GM18499 (cell line): ENCODE data around the gene ANXA2.
"Not testable (repeated sequence)": the region's sequence is repeated elsewhere in the genome, so short reads cannot be mapped to it uniquely, and the experiment has no call there.

ENCODE experiments used
- ATAC-seq: cut with Tn5 transposase; IDR thresholded peaks from one replicate; pipeline ENCODE4 v1.9.1; 2021; ENCODE audit warnings: moderate number of reproducible peaks; ENCODE audit not compliant: insufficient read depth, unreplicated experiment

The ANXA2 gene

DNA sequence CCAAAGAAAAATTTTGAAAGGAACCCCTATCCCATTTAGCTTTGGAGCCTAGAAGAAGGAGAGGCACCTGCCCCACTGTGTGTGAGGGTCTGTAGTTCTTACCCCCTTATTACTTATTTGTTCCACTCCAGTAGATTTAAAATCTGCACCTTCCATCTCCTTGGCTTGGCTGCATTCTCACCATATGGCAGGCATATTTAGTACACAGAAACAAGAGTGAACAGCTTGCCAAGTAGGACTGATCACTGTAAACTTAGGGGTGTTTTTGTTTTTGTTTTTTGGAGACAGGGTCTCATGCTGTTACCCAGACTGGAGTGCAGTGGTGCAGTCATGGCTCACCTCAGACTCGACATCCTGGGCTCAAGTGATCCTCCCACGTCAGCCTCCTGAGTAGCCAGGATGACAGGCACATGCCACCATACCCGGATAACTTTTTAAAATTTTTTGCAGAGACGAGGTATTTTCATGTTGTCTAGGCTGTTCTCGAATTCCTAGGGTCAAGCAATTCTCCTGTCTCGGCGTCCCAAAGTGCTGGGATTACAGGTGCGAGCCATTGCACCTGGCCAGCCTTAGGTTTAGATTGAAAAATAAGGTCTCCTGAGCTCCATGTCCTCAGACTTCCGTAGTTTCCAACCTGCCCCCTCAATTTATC, 14.1 kb upstream of the ANXA2 start:
- no peak for ATAC-seq

DNA sequence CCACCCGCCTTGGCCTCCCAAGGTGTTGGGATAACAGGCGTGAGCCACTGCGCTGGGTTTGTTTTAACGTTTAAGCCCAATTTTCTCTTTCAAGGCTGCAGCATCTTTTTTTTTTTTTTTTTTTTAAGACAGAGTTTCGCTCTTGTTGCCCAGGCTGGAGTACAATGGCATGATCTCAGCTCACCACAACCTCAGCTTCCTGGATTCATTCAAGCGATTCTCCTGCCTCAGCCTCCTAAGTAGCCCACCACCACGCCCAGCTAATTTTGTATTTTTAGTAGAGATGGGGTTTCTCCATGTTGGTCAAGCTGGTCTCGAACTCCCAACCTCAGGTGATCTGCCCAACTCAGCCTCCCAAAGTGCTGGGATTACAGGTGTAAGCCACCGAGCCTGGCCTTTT, 12.6 kb upstream of the ANXA2 start:
- not testable (repeated sequence) for ATAC-seq

DNA sequence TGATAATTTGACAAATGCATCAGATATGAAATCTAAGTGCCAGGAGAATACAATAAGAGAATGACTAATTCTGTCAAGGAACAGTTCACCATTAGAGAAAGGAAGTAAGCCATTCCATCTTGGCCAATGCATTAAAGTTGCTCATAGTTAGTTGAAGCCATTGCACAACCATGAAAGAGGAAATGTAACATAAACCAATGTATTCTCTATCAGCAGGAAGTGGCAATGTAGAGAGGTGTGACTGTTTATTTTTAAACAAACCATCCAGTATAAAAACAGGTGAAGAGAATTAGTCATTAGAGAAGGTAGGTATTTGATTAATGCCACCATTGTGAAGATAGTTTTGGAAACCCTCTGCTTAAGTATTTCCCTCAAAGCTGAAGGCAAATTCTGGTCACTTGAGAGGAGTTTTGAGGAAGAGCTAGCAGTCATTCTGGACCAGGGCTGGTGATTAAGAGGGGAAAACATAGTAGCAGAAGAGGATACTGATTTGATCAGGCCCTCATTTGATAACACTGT, 10.7 kb upstream of the ANXA2 start:
- no peak for ATAC-seq

DNA sequence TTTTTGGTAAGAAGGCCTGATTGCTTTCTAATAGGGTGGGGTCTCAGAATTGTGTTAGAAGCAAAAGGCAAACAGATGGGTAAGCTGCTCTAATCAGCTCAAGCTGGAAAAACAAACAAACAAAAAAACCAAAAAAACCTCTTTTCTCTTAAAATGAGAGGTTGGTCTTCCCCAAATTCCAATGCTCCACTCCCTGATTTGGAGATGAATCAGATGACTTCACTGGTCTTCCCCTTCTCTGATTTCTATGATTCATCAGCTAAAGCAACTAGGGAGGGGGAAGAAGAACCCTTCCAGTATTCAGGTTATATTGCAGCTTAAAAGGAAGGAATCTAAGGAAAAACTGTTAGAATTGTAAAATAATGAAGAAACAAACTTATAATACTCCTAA, 9.6 kb upstream of the ANXA2 start:
- no peak for ATAC-seq

DNA sequence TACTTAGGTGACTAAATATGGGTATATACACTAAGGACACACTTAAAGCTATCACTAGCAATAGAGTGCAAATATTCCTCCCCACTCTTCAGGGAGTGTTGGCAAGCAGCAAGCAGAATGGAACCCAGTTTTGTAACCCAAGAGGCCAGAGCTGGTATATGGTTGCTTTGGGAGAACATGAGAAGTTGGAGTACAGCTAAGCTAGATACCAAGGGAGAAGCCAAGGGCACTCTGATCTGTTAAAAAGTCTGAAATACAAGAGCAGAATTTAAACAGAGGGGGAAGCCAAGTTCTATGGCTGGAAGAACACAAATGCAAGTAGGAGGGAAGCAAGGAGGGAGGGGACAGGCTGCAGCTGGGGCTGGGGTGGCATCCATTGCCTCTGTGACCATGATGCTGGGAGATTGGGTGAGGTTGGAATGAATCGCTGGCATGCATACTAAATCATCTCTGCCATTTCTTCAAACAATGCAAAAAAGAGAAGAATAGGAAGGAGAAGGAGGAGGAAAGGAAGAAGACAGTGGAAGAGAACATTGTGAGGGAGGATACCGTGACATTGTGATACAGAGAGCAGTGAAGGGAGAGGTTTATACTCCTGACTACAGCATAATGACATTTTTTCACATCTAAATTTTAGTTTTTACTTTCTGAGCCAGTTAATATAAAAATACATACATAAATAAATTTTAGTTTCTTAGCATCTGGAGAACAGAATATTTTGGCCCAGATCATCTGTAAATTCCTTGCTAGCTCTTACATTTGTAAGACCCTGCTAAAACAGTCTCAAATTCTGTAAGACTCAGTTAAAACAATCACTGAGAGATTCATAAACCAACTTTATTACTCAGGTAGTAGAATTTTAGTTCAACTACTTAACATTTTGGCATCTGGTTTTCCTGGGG, 9.0 kb upstream of the ANXA2 start:
- ATAC-seq = no peak

DNA sequence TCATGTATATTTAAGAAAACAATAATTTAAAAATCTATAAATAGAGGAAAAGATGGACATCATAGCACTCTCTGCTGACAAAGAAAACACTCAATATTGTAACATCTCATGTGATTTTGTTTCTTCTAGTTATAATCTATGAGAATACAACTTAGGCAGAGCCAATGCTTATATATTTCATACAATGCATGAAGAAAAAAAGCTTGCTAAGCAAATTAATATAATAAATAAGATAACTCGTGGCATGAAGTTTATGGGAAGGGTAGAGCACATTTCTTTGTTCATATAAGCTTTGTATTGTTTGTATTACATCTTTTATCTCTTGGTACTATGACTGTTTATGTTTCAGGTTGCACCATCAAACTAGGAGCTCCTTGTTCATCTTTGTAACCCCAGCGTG, 7.6 kb upstream of the ANXA2 start:
- no peak for ATAC-seq

- not testable (repeated sequence) for ATAC-seq
Measured at GRCh38 chr15:60404351-60404750, 6.6 kb upstream of the ANXA2 start.

DNA sequence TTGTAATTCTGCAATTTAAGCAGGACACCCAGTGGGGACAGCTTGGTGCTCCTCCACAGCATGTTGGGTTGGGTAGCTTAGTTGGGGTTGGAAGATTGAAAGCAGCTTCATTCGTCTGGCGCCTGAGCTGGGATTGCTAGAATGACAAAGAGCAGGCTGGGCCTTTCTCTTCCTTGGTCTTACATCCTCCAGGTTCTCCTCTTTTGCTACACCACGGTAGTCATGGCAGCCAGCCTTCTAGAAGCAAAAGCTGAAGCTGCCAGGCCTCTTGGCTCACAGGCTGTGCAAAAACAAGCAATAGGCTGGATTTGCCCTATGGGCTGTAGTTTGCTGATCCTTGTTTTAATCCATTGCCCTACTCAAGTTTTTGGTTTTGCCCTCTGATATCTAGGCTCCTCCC, 3.2 kb upstream of the ANXA2 start:
- ATAC-seq = no peak

- no peak for ATAC-seq
Measured at GRCh38 chr15:60399931-60400330, 2.1 kb upstream of the ANXA2 start.

GRCh38 chr15:60399246-60399915, 1.6 kb upstream of the ANXA2 start:
- ATAC-seq = no peak

GRCh38 chr15:60396958-60397771, 621 bp downstream of the ANXA2 start:
- peak; percentile 46 for ATAC-seq

GRCh38 chr15:60396560-60396957, 1.2 kb downstream of the ANXA2 start:
- ATAC-seq = no peak

- no peak for ATAC-seq
Measured at GRCh38 chr15:60396100-60396499, 1.7 kb downstream of the ANXA2 start.

- ATAC-seq = no peak
Measured at GRCh38 chr15:60395276-60396011, 2.3 kb downstream of the ANXA2 start.

DNA sequence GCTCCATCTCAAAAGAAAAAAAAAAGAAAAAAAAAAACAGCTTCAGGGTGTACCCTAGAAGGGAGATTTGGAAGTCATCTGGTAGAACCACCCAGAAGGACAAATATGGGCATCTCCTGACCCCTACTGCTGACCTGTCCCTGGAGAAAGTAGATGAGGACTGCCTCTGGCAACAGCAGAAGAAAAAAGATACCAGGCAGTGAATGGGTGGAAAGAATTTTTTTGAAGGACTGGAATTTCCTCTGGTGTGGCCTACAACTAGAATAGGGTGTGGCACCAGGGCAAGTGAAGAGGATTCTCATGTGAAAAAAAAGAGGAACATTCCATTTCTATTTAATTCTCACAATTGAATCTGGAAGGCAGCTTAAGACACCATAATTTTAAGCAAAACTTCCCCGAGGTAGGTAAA, 3.1 kb downstream of the ANXA2 start:
- ATAC-seq = no peak

DNA sequence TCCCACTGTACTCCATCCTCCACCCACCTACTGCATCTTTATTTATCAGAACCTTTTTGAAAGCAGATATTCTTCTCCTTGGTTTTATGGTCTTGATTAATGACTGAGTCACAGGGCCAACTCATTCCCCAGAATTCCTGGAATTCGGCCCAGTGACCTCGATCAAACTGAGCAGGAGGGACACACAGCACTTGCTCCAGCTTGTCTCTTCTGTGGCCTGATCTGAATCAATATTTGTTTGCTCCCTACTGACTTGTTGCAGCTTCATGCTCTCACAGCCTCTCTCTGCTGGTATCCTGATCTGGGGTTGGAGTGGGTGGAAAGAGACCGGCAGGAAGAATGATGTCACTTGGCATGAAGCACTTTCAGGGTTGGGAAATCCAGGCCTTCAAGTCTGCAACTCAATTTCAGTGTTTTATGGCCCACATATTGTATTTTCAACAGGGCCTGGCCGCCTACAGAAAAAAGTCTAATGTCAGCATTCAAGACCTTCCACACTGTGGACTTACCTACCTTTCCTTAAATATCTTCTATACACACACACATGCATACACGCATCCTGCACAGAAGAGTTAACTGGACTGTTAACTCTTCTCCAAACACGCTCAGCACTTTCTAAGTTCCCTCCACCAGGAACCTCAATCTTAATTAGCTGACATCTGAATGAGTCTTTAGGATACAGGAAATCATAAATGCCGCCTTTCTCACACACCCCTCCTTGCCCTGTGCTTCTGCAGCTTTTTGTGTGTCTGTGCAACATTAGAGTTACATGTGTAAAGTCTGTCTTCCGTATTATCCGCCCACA, 4.6 kb downstream of the ANXA2 start:
- ATAC-seq = no peak

DNA sequence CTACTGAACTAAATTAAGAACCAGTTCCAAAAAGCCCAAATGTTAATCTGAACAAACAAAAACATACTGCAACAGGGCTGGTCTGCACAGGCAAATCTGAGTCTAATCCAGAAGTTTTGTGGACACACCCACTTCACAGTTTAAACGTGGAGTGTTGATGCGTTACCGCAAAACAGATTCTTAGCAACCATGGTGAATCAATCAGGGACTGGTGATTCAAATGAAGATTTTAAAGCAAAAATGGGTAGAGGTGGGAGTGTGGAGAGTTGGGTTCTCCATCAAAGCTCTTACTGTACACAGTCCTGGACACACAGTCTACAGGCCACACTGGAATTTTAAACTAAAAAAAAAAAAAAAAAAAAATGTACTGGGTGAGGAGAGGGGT, 5.2 kb downstream of the ANXA2 start:
- no peak for ATAC-seq

GRCh38 chr15:60391722-60392315, 6.0 kb downstream of the ANXA2 start:
- ATAC-seq = no peak
